ENCODE data around the gene PLXNA3.

PLXNA3 gene

DNA sequence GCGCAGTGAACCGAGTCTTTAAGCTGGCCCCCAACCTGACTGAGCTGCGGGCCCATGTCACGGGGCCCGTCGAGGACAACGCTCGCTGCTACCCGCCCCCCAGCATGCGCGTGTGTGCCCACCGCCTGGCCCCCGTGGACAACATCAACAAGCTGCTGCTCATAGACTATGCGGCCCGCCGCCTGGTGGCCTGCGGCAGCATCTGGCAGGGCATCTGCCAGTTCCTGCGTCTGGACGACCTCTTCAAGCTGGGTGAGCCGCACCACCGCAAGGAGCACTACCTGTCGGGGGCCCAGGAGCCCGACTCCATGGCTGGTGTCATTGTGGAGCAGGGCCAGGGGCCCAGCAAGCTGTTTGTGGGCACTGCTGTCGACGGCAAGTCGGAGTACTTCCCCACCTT is 2.2 kb downstream of the PLXNA3 start:
- no peak for TF ChIP-seq CTCF (IDR thresholded peaks at IDR 0.05)
- Histone ChIP-seq H3K9me3 (ENCODE audit: control insufficient read depth, low read length) (no peaks in the 10 kb centered on the region), H3K79me2 (no peaks in the 10 kb centered on the region), H3K4me3 (ENCODE audit: low read depth, low read length) (no peak overlapping the region), H3K27ac (no peak overlapping the region), H3K27me3 (ENCODE audit: control insufficient read depth, insufficient read depth, low read length) (no peaks in the 10 kb centered on the region), H3K4me1 (no peaks in the 10 kb centered on the region), H2AFZ (no peak overlapping the region), H3K4me2 (ENCODE audit: low read length) (no peak overlapping the region), H3K36me3 (ENCODE audit: control insufficient read depth, insufficient read depth, low read length) (no peaks in the 10 kb centered on the region), H3K9ac (no peak overlapping the region)

DNA sequence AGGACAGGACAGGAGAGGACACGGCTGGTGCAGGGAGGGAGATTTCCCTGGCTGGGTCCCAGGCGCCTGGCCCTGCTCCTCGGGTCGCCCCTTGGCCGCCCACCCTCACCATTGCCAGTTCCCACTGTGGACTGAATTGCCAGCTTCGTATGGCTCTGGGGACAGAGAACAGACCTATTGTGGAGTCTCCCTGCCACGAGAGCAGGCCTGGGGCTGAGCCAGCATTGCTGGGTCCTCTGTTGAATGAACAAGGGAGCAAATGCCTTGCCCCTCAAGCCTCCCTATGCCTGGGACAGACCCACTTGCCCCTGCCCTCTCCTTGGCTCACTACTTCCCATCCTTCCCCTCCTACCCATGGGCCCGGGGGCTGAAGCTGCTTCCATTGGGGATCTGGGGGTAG is 4.3 kb downstream of the PLXNA3 start:
- Histone ChIP-seq H3K27ac (no peak overlapping the region), H3K9me3 (ENCODE audit: control insufficient read depth, low read length) (no peaks in the 10 kb centered on the region), H3K4me2 (ENCODE audit: low read length) (no peak overlapping the region), H3K4me1 (no peaks in the 10 kb centered on the region), H3K79me2 (no peaks in the 10 kb centered on the region), H3K9ac (no peak overlapping the region), H3K27me3 (ENCODE audit: control insufficient read depth, insufficient read depth, low read length) (no peaks in the 10 kb centered on the region), H3K36me3 (ENCODE audit: control insufficient read depth, insufficient read depth, low read length) (no peaks in the 10 kb centered on the region), H2AFZ (no peak overlapping the region), H3K4me3 (ENCODE audit: low read depth, low read length) (no peak overlapping the region)
- no peak for TF ChIP-seq CTCF (IDR thresholded peaks at IDR 0.05)

DNA sequence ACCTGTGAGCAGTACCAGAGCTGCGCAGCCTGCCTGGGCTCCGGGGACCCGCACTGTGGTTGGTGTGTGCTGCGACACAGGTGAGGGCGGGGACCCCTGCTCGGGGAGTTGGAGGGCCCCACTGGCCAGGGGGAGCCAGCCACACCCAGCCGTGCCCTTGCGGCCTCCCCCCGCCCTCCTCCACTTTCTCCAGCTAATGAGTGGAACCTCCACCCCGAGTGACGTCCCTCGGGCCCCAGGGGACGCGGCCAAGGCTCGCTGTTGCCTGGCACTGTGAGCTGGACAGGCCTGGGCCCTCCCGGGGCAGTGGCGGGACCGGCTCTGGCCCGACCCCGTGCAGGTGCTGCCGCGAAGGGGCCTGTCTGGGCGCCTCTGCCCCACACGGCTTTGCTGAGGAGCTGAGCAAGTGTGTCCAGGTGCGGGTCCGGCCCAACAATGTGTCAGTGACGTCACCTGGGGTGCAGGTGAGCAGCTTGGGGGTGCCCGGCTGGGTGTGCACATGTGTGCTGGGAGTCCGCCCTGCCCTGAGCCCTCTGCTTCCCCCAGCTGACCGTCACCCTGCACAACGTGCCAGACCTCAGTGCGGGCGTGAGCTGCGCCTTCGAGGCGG is 5.6 kb downstream of the PLXNA3 start:
- no peak overlapping the region for H2AFZ ChIP-seq
- H3K9ac ChIP-seq, result no peak overlapping the region
- H3K9me3 ChIP-seq (ENCODE audit: control insufficient read depth, low read length), result no peaks in the 10 kb centered on the region
- H3K4me1 ChIP-seq, result no peaks in the 10 kb centered on the region
- no peak overlapping the region for H3K27ac ChIP-seq
- H3K79me2 ChIP-seq, result no peaks in the 10 kb centered on the region
- H3K4me3 ChIP-seq (ENCODE audit: low read depth, low read length), result no peak overlapping the region
- no peak for TF ChIP-seq CTCF (IDR thresholded peaks at IDR 0.05)
- H3K27me3 ChIP-seq (ENCODE audit: control insufficient read depth, insufficient read depth, low read length), result no peaks in the 10 kb centered on the region
- H3K36me3 ChIP-seq (ENCODE audit: control insufficient read depth, insufficient read depth, low read length), result no peaks in the 10 kb centered on the region
- H3K4me2 ChIP-seq (ENCODE audit: low read length), result no peak overlapping the region

DNA sequence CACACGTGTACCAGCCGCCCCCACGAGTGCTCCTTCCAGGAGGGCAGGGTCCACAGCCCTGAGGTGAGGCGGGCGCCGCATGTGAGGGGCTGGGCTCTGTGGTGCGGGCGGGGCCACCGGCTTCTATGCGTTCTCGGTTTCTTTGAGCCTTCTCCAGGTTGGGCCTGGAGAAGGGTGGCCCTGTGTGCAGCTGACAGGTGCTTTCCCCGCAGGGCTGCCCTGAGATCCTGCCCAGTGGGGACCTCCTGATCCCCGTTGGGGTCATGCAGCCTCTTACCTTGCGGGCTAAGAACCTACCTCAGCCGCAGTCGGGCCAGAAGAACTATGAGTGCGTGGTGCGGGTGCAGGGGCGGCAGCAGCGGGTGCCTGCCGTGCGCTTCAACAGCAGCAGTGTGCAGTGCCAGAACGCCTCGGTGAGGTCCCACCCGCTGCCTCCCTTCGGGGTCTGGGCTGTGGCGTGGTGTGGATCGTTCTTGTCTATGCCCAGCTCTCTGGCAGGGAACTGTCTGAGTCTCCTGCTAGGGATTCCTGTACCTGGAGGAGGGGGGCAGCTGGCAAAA is 6.8 kb downstream of the PLXNA3 start:
- H3K9ac ChIP-seq, result no peak overlapping the region
- H3K79me2 ChIP-seq, result no peaks in the 10 kb centered on the region
- no peaks in the 10 kb centered on the region for H3K4me1 ChIP-seq
- no peak overlapping the region for H3K27ac ChIP-seq
- no peaks in the 10 kb centered on the region for H3K36me3 ChIP-seq (ENCODE audit: control insufficient read depth, insufficient read depth, low read length)
- no peak overlapping the region for H3K4me2 ChIP-seq (ENCODE audit: low read length)
- no peaks in the 10 kb centered on the region for H3K9me3 ChIP-seq (ENCODE audit: control insufficient read depth, low read length)
- no peaks in the 10 kb centered on the region for H3K27me3 ChIP-seq (ENCODE audit: control insufficient read depth, insufficient read depth, low read length)
- no peak overlapping the region for H3K4me3 ChIP-seq (ENCODE audit: low read depth, low read length)
- no peak overlapping the region for H2AFZ ChIP-seq
- no peak for TF ChIP-seq CTCF (IDR thresholded peaks at IDR 0.05)

- Histone ChIP-seq H3K9me3 (ENCODE audit: control insufficient read depth, low read length) (no peaks in the 10 kb centered on the region), H3K79me2 (no peaks in the 10 kb centered on the region), H3K4me1 (no peaks in the 10 kb centered on the region), H2AFZ (no peak overlapping the region), H3K4me2 (ENCODE audit: low read length) (no peak overlapping the region), H3K4me3 (ENCODE audit: low read depth, low read length) (no peak overlapping the region), H3K36me3 (ENCODE audit: control insufficient read depth, insufficient read depth, low read length) (no peaks in the 10 kb centered on the region), H3K27me3 (ENCODE audit: control insufficient read depth, insufficient read depth, low read length) (no peaks in the 10 kb centered on the region), H3K27ac (no peak overlapping the region), H3K9ac (no peak overlapping the region)
- TF ChIP-seq CTCF (IDR thresholded peaks at IDR 0.05), result no peak
These were observed 7.5 kb downstream of the PLXNA3 start for GRCh38 chrX:154465601-154466000.
